C4-2B (cell line): ENCODE measurements around the gene ITPRIP.

Experiments
- ZFX ChIP-seq: fragments of 450-650 bp; IDR thresholded peaks from 2 replicates; pipeline ENCODE4 v1.6.1; 2017
- TF ChIP-seq, protein P1 (sequence below): fragments of 450-650 bp; conservative IDR thresholded peaks from 2 replicates; pipeline ENCODE4 v1.5.1; 2017; ENCODE audit warnings: mild to moderate bottlenecking

DNA sequence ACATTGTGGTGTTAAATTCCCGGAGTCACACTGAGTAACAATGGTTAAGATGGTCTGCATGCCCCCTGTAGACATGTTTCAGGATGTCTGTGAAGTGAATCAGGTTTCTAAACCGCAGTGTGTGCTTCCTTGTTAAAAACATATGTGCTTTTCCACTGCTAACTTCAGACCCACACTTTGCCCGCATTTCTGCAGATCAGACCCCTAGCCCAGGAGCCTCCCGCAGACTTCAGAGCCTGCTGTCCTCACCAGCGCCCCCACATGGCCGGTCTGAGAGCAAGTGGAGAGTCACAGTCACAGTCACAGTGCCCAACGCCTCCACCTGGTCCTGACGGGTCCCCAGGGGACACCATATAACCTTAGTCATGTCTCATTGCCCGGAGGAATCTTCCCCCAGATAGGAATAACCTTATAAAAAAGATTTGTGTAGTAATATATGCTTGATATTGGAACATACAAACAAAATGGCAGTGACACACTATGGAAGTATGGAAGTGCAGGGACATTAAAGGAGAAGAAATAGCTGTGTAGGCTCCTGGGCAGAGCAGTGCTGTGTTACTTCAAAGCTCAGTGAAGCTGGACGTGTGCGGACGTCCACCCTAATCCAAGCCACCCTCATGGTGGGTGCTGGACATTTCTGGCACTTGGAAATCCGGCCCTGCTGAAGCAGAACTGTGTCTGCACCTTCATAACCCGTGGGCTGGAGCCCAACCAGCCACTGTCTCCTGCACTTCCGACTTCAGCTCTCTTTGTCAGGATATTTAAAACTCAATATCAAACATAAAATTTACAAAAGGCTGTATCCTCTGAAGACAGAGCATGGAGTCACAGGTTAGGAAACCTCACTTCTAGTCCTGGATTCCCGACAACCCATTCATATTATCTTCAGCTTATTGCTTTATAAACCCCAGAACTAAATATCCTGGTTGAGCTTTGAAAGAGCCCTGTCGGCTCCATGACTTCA, 40.3 kb downstream of the ITPRIP start:
- TF ChIP-seq, protein P1, sequence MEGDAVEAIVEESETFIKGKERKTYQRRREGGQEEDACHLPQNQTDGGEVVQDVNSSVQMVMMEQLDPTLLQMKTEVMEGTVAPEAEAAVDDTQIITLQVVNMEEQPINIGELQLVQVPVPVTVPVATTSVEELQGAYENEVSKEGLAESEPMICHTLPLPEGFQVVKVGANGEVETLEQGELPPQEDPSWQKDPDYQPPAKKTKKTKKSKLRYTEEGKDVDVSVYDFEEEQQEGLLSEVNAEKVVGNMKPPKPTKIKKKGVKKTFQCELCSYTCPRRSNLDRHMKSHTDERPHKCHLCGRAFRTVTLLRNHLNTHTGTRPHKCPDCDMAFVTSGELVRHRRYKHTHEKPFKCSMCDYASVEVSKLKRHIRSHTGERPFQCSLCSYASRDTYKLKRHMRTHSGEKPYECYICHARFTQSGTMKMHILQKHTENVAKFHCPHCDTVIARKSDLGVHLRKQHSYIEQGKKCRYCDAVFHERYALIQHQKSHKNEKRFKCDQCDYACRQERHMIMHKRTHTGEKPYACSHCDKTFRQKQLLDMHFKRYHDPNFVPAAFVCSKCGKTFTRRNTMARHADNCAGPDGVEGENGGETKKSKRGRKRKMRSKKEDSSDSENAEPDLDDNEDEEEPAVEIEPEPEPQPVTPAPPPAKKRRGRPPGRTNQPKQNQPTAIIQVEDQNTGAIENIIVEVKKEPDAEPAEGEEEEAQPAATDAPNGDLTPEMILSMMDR, result peak; percentile 48
- no peak for TF ChIP-seq ZFX
